ENCODE data around the gene MIB2. TPM values are rescaled to one million over a fixed set of nuclear protein-coding genes. Genes with fewer than 3 reads are reported as not detected.
"Not testable (repeated sequence)": the region's sequence is repeated elsewhere in the genome, so short reads cannot be mapped to it uniquely, and the experiment has no call there.

MIB2 gene
- total RNA-seq, 1 donor from 2014 or later, result 108 TPM

- peak within 1 kb of the TSS; percentile 91 for H3K4me3 Mint-ChIP-seq (ENCODE audit: unreplicated experiment)
- H3K36me3 Mint-ChIP-seq (ENCODE audit: unreplicated experiment); H3K4me1 Mint-ChIP-seq (ENCODE audit: unreplicated experiment); H3K27me3 Mint-ChIP-seq (ENCODE audit: unreplicated experiment); H3K9me3 Mint-ChIP-seq (ENCODE audit: unreplicated experiment): not testable (repeated sequence)
- TF ChIP-seq CTCF (IDR thresholded peaks at IDR 0.05), result peak; percentile 33
- H3K27ac Mint-ChIP-seq (ENCODE audit: unreplicated experiment), result peak within 1 kb of the TSS; percentile 100
- peak; percentile 97 for DNase-seq (ENCODE audit: extremely low spot score, unreplicated experiment)
These were observed 43.6 kb downstream of the MIB2 start, which contains the start of gene CDK11B for GRCh38 chr1:1658583-1659549. CDK11B (minus strand) TSS chr1:1659004; CDS start chr1:1657485, 1,519 bp downstream.

- DNase-seq (ENCODE audit: extremely low spot score, unreplicated experiment), result not testable (repeated sequence)
- peak overlapping the region; percentile 47 for H3K27ac Mint-ChIP-seq (ENCODE audit: unreplicated experiment)
These were observed 47.1 kb downstream of the MIB2 start for GRCh38 chr1:1662392-1662791.

GRCh38 chr1:1662830-1663560, 47.7 kb downstream of the MIB2 start:
- H3K27me3 Mint-ChIP-seq (ENCODE audit: unreplicated experiment); H3K4me1 Mint-ChIP-seq (ENCODE audit: unreplicated experiment); H3K9me3 Mint-ChIP-seq (ENCODE audit: unreplicated experiment); H3K4me3 Mint-ChIP-seq (ENCODE audit: unreplicated experiment); DNase-seq (ENCODE audit: extremely low spot score, unreplicated experiment): not testable (repeated sequence)
- Mint-ChIP-seq H3K27ac (ENCODE audit: unreplicated experiment) (peak overlapping the region; percentile 47), H3K36me3 (ENCODE audit: unreplicated experiment) (peaks cover 11% of the 10 kb centered on the region)

More at GRCh38 chr1:1662392-1662791, 47.1 kb downstream of the MIB2 start:
- H3K4me1 Mint-ChIP-seq (ENCODE audit: unreplicated experiment); H3K27me3 Mint-ChIP-seq (ENCODE audit: unreplicated experiment); H3K4me3 Mint-ChIP-seq (ENCODE audit: unreplicated experiment); H3K9me3 Mint-ChIP-seq (ENCODE audit: unreplicated experiment); H3K36me3 Mint-ChIP-seq (ENCODE audit: unreplicated experiment): not testable (repeated sequence)

- H3K27ac Mint-ChIP-seq (ENCODE audit: unreplicated experiment); H3K4me1 Mint-ChIP-seq (ENCODE audit: unreplicated experiment); DNase-seq (ENCODE audit: extremely low spot score, unreplicated experiment); H3K9me3 Mint-ChIP-seq (ENCODE audit: unreplicated experiment); H3K4me3 Mint-ChIP-seq (ENCODE audit: unreplicated experiment); H3K27me3 Mint-ChIP-seq (ENCODE audit: unreplicated experiment): not testable (repeated sequence)
- H3K36me3 Mint-ChIP-seq (ENCODE audit: unreplicated experiment), result peaks cover 17% of the 10 kb centered on the region
These were observed 49.0 kb downstream of the MIB2 start for GRCh38 chr1:1664318-1664717.

GRCh38 chr1:1664941-1665814, 49.9 kb downstream of the MIB2 start:
- H3K9me3 Mint-ChIP-seq (ENCODE audit: unreplicated experiment), result no peaks in the 10 kb centered on the region
- H3K27me3 Mint-ChIP-seq (ENCODE audit: unreplicated experiment), result no peaks in the 10 kb centered on the region
- DNase-seq (ENCODE audit: extremely low spot score, unreplicated experiment), result no peak
- TF ChIP-seq CTCF (IDR thresholded peaks at IDR 0.05), result no peak
- peaks cover 21% of the 10 kb centered on the region for H3K36me3 Mint-ChIP-seq (ENCODE audit: unreplicated experiment)
- peaks cover 2% of the 10 kb centered on the region for H3K4me1 Mint-ChIP-seq (ENCODE audit: unreplicated experiment)
- H3K4me3 Mint-ChIP-seq (ENCODE audit: unreplicated experiment), result no peak overlapping the region
- H3K27ac Mint-ChIP-seq (ENCODE audit: unreplicated experiment), result no peak overlapping the region

GRCh38 chr1:1665815-1666251, 50.5 kb downstream of the MIB2 start:
- Mint-ChIP-seq H3K4me1 (ENCODE audit: unreplicated experiment) (peaks cover 2% of the 10 kb centered on the region), H3K36me3 (ENCODE audit: unreplicated experiment) (peaks cover 23% of the 10 kb centered on the region), H3K4me3 (ENCODE audit: unreplicated experiment) (no peak overlapping the region), H3K27me3 (ENCODE audit: unreplicated experiment) (no peaks in the 10 kb centered on the region), H3K27ac (ENCODE audit: unreplicated experiment) (no peak overlapping the region), H3K9me3 (ENCODE audit: unreplicated experiment) (no peaks in the 10 kb centered on the region)
- TF ChIP-seq CTCF (IDR thresholded peaks at IDR 0.05), result peak; percentile 56
- no peak for DNase-seq (ENCODE audit: extremely low spot score, unreplicated experiment)
